HFFc6 (cell line): Measurements from ENCODE around the gene RTKN2. TPM values are rescaled to one million over a fixed set of nuclear protein-coding genes. Genes with fewer than 3 reads are reported as not detected.

Experiments used
- DNase-seq: peaks from one replicate; pipeline ENCODE4 v3.0.0-alpha.2; 2018
- H3K27ac Mint-ChIP-seq: 2 replicates; pipeline ENCODE4 v1.8.0; 2020; ENCODE audit warnings: mild to moderate bottlenecking, mixed read lengths
- H3K27me3 Mint-ChIP-seq: 2 replicates; pipeline ENCODE4 v1.8.0; 2021; ENCODE audit warnings: mild to moderate bottlenecking, moderate library complexity, mixed read lengths; ENCODE audit not compliant: insufficient read depth
- H3K36me3 Mint-ChIP-seq: 2 replicates; pipeline ENCODE4 v1.8.0; 2021; ENCODE audit warnings: low read depth, mixed read lengths
- H3K4me1 Mint-ChIP-seq: 2 replicates; pipeline ENCODE4 v1.8.0; 2020; ENCODE audit warnings: low read depth, mixed read lengths
- H3K4me3 Mint-ChIP-seq: 2 replicates; pipeline ENCODE4 v1.8.0; 2020; ENCODE audit warnings: mild to moderate bottlenecking, moderate library complexity, mixed read lengths
- H3K9me3 Mint-ChIP-seq: 2 replicates; pipeline ENCODE4 v1.8.0; 2020; ENCODE audit warnings: mild to moderate bottlenecking, mixed read lengths
- total RNA-seq, 6 experiments: library from RNA; stranded (reverse); fragmentation: NEBNext Ultra II Directional; extraction: Animal tissue kit (Norgen Biotek cat#: 25700); gene quantifications; 2 replicates in 1 of 6; 3 replicates in 5 of 6; pipeline ENCODE4 v1.2.3, GENCODE V29; 2021
- TF ChIP-seq, protein P1 (sequence below): fragments of 200-600 bp; sonication (generic); IDR thresholded peaks from 2 replicates; pipeline ENCODE4 v1.5.0; 2021; ENCODE audit warnings: antibody characterized with exemption, mild to moderate bottlenecking

The RTKN2 gene
- total RNA-seq, 6 experiments from 2014 or later = 2.9 to 5.5 (median 4.6) TPM

DNA sequence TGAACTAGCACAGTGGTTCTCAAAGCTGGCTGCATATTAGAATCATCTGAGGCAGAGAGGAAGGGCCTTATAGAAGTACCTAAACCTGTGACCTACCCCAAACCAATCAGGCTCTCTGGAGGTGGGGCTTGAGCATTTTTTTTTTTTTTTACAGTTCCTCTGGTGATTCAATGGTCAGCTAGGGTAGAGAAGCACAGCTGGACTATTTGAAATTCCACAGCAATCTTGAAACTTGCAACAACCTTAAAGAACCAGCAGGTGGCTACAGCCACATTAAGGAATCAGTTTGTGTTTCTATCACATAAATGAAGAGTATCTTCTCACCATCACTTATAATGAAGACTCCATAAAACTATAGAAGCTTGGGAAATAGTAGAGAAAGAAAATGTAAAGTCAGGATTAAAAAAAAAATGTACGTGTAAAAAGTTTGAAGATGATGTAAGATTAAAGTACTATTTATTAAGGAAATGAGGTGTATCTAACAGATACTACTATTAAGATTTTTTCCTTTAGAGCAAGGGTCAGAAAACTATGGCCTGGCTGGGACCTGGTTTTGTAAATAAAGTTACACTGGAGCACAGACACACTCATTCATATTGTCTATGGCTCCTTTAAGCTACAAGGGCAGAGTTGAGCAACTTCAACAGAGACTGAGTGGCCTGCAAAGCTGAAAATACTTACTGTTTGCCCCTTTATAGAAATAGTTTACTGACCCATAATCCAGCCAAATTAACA, 3.8 kb downstream of the RTKN2 start:
- Mint-ChIP-seq H3K4me1 (peaks cover 78% of the 10 kb centered on the region), H3K36me3 (peaks cover 2% of the 10 kb centered on the region), H3K27me3 (no peaks in the 10 kb centered on the region), H3K27ac (peak overlapping the region; percentile 2; the same call in 1 of the 2 replicates), H3K9me3 (no peaks in the 10 kb centered on the region), H3K4me3 (no peak overlapping the region)
- TF ChIP-seq, protein P1, sequence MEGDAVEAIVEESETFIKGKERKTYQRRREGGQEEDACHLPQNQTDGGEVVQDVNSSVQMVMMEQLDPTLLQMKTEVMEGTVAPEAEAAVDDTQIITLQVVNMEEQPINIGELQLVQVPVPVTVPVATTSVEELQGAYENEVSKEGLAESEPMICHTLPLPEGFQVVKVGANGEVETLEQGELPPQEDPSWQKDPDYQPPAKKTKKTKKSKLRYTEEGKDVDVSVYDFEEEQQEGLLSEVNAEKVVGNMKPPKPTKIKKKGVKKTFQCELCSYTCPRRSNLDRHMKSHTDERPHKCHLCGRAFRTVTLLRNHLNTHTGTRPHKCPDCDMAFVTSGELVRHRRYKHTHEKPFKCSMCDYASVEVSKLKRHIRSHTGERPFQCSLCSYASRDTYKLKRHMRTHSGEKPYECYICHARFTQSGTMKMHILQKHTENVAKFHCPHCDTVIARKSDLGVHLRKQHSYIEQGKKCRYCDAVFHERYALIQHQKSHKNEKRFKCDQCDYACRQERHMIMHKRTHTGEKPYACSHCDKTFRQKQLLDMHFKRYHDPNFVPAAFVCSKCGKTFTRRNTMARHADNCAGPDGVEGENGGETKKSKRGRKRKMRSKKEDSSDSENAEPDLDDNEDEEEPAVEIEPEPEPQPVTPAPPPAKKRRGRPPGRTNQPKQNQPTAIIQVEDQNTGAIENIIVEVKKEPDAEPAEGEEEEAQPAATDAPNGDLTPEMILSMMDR = peak; percentile 85
- DNase-seq = peak; percentile 91

DNA sequence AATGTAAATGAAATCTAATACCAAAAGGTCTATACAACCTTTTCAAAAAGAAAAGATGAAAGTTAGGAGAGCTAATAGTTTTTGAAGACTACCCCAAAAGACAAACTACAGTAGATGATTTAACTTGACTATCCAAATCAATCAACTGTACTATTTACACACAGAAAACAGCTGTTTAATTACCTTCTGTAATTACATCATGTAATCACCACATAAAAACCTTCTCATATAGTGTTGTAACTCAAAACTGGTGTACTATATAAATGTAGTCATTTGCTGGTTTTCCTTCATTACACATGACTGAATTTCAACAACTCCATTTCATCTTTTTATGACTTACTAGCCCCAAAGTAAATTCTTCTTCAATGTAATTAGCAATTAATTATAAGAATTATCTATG, 4.5 kb downstream of the RTKN2 start:
- TF ChIP-seq, protein P1 = no peak
- no peak for DNase-seq
- Mint-ChIP-seq H3K36me3 (peaks cover 10% of the 10 kb centered on the region), H3K27me3 (no peaks in the 10 kb centered on the region), H3K27ac (no peak overlapping the region), H3K4me3 (no peak overlapping the region), H3K9me3 (no peaks in the 10 kb centered on the region), H3K4me1 (peaks cover 70% of the 10 kb centered on the region)

DNA sequence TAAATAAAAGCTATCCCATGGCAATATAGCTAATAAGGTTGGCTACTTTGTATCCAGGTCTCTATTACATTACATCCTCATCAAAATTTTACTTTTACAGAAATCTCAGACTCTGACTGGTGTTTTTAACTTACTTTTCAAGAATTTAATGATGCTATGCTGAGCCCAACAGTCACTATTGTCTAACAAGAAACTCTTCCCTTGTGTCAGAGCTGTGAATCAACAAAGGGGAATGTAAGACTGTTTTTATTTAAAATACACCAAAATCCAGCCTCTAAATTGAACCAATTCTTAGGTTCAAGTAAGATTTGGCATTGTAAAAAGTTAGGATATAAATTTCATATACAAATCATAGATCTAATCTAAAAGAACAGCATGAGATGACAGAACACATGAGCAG, 7.0 kb downstream of the RTKN2 start:
- Mint-ChIP-seq H3K36me3 (peaks cover 13% of the 10 kb centered on the region), H3K27me3 (no peaks in the 10 kb centered on the region), H3K4me1 (peaks cover 54% of the 10 kb centered on the region), H3K4me3 (no peak overlapping the region), H3K27ac (peak overlapping the region; percentile 34; the same call in 1 of the 2 replicates), H3K9me3 (no peaks in the 10 kb centered on the region)
- TF ChIP-seq, protein P1 = no peak
- DNase-seq = peak; percentile 39

DNA sequence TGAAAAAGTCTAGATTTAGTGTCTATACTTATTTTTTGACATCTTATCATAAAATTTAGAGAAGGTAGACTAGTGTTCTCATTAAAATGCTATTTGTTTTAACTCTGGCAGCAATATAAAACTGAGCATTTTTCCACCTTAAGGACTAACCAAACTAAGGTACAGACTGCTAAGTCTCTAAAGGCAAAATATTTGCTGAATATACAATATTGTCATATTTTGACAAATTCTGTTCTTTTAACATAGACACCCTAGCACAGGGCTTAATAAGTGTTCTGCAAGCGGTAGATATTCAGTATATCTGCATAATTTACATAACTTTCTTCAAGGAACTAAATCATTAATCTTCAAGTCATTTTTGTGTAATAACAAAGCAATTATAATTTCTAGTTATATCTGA, 8.6 kb downstream of the RTKN2 start:
- TF ChIP-seq, protein P1 = no peak
- Mint-ChIP-seq H3K27ac (no peak overlapping the region), H3K36me3 (peaks cover 13% of the 10 kb centered on the region), H3K4me3 (no peak overlapping the region), H3K4me1 (peaks cover 37% of the 10 kb centered on the region), H3K27me3 (no peaks in the 10 kb centered on the region), H3K9me3 (no peaks in the 10 kb centered on the region)
- no peak for DNase-seq

DNA sequence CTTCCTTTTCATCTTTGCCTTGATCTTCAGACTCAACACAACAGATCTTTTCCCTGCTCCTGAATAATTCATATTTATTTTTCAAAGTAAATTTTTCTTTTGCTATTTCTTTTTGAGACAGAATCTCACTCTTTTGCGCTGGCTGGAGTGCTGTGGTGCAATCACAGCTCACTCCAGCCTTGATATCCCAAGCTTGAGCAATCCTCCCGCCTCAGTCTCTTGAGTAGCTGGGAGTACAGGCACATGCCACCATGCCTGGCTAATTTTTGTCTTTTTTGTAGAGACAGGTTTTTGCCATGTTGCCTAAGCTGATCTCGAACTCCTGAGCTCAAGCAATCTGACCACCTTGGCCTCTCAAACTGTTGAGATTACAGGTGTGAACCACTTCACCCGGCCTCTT, 9.2 kb downstream of the RTKN2 start:
- Mint-ChIP-seq H3K4me1 (peaks cover 32% of the 10 kb centered on the region), H3K27me3 (no peaks in the 10 kb centered on the region), H3K27ac (no peak overlapping the region), H3K36me3 (peaks cover 14% of the 10 kb centered on the region), H3K4me3 (no peak overlapping the region), H3K9me3 (no peaks in the 10 kb centered on the region)
- no peak for DNase-seq
- TF ChIP-seq, protein P1 = no peak
